ENCODE measurements around the gene IL1RAPL1.

The IL1RAPL1 gene

DNA sequence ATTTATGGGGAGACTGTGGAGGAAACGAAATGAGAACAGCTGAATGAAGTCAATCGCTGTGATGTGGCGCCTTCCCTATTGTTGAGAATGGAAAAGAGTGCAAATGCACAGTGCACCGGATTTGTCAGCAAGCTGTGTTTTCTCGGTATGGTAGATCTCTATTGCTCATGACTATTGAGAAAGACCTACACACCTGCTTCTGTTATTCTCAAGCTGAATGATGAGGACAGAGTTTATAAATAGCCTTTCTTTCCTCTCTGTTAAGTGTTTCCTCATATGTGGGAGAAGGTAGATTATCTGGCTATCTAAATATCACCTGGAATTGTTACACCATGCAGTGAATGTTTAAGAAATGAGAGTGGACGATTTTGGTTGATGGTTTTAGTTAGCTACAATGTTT lies 650.7 kb downstream of the IL1RAPL1 start:
- TF ChIP-seq, protein P1, sequence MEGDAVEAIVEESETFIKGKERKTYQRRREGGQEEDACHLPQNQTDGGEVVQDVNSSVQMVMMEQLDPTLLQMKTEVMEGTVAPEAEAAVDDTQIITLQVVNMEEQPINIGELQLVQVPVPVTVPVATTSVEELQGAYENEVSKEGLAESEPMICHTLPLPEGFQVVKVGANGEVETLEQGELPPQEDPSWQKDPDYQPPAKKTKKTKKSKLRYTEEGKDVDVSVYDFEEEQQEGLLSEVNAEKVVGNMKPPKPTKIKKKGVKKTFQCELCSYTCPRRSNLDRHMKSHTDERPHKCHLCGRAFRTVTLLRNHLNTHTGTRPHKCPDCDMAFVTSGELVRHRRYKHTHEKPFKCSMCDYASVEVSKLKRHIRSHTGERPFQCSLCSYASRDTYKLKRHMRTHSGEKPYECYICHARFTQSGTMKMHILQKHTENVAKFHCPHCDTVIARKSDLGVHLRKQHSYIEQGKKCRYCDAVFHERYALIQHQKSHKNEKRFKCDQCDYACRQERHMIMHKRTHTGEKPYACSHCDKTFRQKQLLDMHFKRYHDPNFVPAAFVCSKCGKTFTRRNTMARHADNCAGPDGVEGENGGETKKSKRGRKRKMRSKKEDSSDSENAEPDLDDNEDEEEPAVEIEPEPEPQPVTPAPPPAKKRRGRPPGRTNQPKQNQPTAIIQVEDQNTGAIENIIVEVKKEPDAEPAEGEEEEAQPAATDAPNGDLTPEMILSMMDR (IDR thresholded peaks at IDR 0.05; ENCODE audit: low read depth, low read length), result no peak
- in situ Hi-C loops (cut with HindIII; ENCODE audit: low sequenced_read_pairs), result no loop called here
- DNase-seq (ENCODE audit: low read depth, low spot score), result no peak
- H3K4me3 ChIP-seq (ENCODE audit: low read depth, low read length), result no peak overlapping the region

DNA sequence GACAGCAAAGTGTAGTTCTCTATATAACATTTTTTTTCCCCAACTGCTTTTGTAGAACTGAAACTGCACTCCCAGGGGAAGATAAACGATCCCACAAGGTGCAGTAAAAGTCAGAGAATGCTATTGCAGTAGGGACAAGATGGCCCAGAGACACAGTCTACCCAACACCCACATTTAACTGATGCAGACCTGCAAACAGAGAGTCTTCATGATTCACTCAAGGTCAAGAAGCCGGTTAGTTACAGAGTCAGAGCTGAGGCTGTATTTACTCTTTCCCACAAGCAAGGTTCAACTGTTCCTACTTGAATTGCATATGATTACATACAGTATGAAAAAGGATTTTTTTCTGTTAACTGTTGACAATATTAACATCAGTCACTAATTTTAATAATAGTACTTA lies 654.6 kb downstream of the IL1RAPL1 start:
- TF ChIP-seq, protein P1 (IDR thresholded peaks at IDR 0.05; ENCODE audit: low read depth, low read length), result no peak
- DNase-seq (ENCODE audit: low read depth, low spot score), result no peak
- in situ Hi-C loops (cut with HindIII; ENCODE audit: low sequenced_read_pairs), result no loop called here

DNA sequence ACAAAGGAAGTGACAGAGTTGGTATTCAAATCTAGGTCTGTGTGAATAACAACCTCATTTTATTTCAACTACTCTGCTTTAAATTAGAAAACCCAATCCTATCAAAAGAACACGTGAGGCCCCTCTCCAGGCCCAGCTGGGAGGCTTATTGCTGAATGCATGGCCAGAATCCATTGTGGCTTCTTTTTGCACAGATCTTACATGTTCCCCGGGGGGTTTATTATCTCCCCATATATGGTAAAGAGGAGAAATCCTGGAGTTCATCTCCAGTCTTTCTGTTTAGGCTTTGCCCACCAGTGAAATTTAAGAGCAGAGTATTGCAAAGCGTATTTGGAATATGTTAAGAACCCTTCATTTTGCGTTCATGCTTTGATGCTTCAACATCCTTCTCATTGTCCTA lies 655.6 kb downstream of the IL1RAPL1 start:
- TF ChIP-seq, protein P1 (IDR thresholded peaks at IDR 0.05; ENCODE audit: low read depth, low read length), result no peak
- no peak for DNase-seq (ENCODE audit: low read depth, low spot score)
- in situ Hi-C loops (cut with HindIII; ENCODE audit: low sequenced_read_pairs), result no loop called here
- H3K4me3 ChIP-seq (ENCODE audit: low read depth, low read length), result no peak overlapping the region

More for the DNA sequence above, 654.6 kb downstream of the IL1RAPL1 start:
- no peak overlapping the region for H3K4me3 ChIP-seq (ENCODE audit: low read depth, low read length)

DNA sequence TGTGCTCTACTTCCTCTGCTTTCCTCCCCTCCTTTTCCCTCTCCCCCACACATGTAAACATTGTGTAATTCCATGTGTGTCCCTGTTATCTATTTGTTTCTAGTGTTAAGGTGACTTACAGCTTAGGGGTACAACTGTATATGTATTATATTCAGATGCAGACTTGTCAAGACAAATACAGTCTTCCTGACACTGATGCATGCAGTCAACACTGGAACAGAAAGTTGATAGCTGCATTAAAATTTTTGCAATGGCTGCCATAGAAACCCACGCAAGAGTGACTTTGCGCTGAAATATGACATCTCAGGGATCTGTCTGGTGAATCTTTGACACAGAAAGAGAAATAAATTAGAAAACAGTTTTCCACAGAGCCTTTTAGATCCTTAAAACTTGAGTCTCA lies 656.7 kb downstream of the IL1RAPL1 start:
- in situ Hi-C loops (cut with HindIII; ENCODE audit: low sequenced_read_pairs), result no loop called here
- DNase-seq (ENCODE audit: low read depth, low spot score), result no peak
- TF ChIP-seq, protein P1 (IDR thresholded peaks at IDR 0.05; ENCODE audit: low read depth, low read length), result no peak
- H3K4me3 ChIP-seq (ENCODE audit: low read depth, low read length), result no peak overlapping the region

DNA sequence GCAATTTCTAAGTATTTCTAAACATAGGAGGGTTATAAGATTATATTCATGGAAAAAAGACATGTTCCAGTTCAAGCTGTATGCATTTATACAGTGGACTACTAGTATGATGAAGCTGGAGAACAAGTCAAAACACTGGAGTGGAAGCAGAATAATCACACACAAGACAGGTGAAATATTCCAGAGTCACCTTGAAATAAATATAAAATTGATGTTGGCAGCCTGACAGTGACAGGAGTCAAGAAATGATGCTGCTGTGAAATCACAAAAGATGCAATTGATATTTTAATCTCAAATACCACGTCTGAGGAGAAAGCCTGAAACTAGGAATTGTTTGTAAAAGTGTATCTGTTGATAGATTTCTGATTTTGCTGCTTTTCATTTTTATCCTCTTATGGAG lies 667.3 kb downstream of the IL1RAPL1 start:
- in situ Hi-C loops (cut with HindIII; ENCODE audit: low sequenced_read_pairs), result no loop called here
- DNase-seq (ENCODE audit: low read depth, low spot score), result no peak
- TF ChIP-seq, protein P1 (IDR thresholded peaks at IDR 0.05; ENCODE audit: low read depth, low read length), result no peak
- no peak overlapping the region for H3K4me3 ChIP-seq (ENCODE audit: low read depth, low read length)

DNA sequence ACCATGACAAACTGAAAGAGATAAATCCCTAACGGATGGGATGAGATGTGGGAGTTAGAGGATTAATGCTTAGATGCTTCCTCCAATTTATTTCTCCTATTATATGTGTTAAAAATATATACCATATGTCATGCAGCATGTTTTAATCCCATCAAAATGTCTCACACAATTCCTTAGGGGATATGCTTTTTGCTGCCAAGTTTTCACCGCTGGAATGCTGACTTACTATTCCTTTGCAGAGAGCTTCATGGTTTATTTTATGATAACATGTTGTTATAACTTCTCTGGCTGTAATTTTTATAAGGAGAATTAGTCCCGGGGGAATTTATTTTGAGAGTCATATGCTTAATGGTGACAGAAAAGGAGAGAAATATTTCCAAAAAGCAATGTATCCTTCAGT lies 670.3 kb downstream of the IL1RAPL1 start:
- TF ChIP-seq, protein P1 (IDR thresholded peaks at IDR 0.05; ENCODE audit: low read depth, low read length), result no peak
- peak; percentile 30 for DNase-seq (ENCODE audit: low read depth, low spot score)
- in situ Hi-C loops (cut with HindIII; ENCODE audit: low sequenced_read_pairs), result no loop called here
- no peak overlapping the region for H3K4me3 ChIP-seq (ENCODE audit: low read depth, low read length)

DNA sequence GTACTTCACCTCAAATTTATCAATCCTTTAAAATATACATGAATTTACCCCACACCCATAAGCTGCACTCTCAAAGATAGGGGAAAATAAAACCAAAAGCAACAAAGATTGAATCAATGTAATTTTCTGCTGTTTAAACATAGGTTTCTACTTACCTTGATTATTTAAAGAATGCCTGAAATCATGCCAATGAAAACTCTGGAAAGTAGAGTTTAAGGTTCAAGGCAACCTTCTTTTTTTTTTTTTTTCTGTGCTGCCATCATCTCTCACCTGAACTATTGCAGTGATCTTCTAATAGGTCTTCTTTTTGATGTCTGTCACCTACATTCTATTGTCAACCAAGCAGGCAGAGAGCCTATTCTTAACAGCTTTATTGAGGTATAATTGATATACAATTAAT lies 682.1 kb downstream of the IL1RAPL1 start:
- no peak overlapping the region for H3K4me3 ChIP-seq (ENCODE audit: low read depth, low read length)
- no peak for DNase-seq (ENCODE audit: low read depth, low spot score)
- in situ Hi-C loops (cut with HindIII; ENCODE audit: low sequenced_read_pairs), result no loop called here
- TF ChIP-seq, protein P1 (IDR thresholded peaks at IDR 0.05; ENCODE audit: low read depth, low read length), result no peak
